DOHH2 (cell line): ENCODE results near the gene UBE2QL1.

Experiments
- H3F3A ChIP-seq: fragments of 200-600 bp; sonication (generic), shearing (Covaris generic); 2 replicates; pipeline ENCODE4 v1.6.0; 2016; ENCODE audit warnings: antibody characterized with exemption, mild to moderate bottlenecking; ENCODE audit not compliant: control insufficient read depth, insufficient read depth
- H3K27ac ChIP-seq: fragments of 200-600 bp; sonication (generic); 2 replicates; pipeline ENCODE4 v1.5.1; 2014; ENCODE audit warnings: low read depth, mild to moderate bottlenecking, low read length, moderate library complexity
- H3K27me3 ChIP-seq: fragments of 200-600 bp; sonication (generic); 2 replicates; pipeline ENCODE4 v1.6.1; 2014; ENCODE audit warnings: mild to moderate bottlenecking, low read length, mixed read lengths; ENCODE audit not compliant: control insufficient read depth
- H3K36me3 ChIP-seq: fragments of 200-600 bp; sonication (generic); 2 replicates; pipeline ENCODE4 v1.6.1; 2014; ENCODE audit warnings: mild to moderate bottlenecking, low read length, moderate library complexity, mixed read lengths; ENCODE audit not compliant: control insufficient read depth
- H3K4me1 ChIP-seq: fragments of 200-600 bp; sonication (generic); 2 replicates; pipeline ENCODE4 v1.6.1; 2014; ENCODE audit warnings: mild to moderate bottlenecking, low read length, mixed read lengths; ENCODE audit not compliant: control insufficient read depth
- H3K4me2 ChIP-seq: fragments of 200-600 bp; sonication (generic); 2 replicates; pipeline ENCODE4 v1.6.0; 2014; ENCODE audit warnings: mild to moderate bottlenecking, low read length, moderate library complexity
- H3K4me3 ChIP-seq: fragments of 200-600 bp; sonication (generic); 2 replicates; pipeline ENCODE4 v1.5.1; 2014; ENCODE audit warnings: mild to moderate bottlenecking, low read length, mixed read lengths
- H3K79me2 ChIP-seq: fragments of 200-600 bp; sonication (generic); 2 replicates; pipeline ENCODE4 v1.6.1; 2014; ENCODE audit warnings: mild to moderate bottlenecking, low read length, mixed read lengths; ENCODE audit not compliant: control insufficient read depth
- H3K9me2 ChIP-seq: fragments of 200-600 bp; sonication (generic); replicated peaks from 2 replicates; pipeline ENCODE4 v1.6.1; 2014; ENCODE audit warnings: mild to moderate bottlenecking, low read length, mixed read lengths; ENCODE audit not compliant: control insufficient read depth
- H3K9me3 ChIP-seq: fragments of 200-600 bp; sonication (generic); 2 replicates; pipeline ENCODE4 v1.6.1; 2014; ENCODE audit warnings: antibody characterized with exemption, low read length, mixed read lengths; ENCODE audit not compliant: control insufficient read depth, insufficient read depth
- H4K20me1 ChIP-seq: fragments of 200-600 bp; sonication (generic); 2 replicates; pipeline ENCODE4 v1.6.0; 2014; ENCODE audit warnings: low read depth, mild to moderate bottlenecking, antibody characterized with exemption, low read length, moderate library complexity; ENCODE audit not compliant: control insufficient read depth, insufficient read depth
- EZH2phosphoT487 ChIP-seq: fragments of 200-600 bp; sonication (generic); IDR thresholded peaks from 2 replicates; pipeline ENCODE4 v1.6.1; 2017; ENCODE audit warnings: borderline replicate concordance, mild to moderate bottlenecking, antibody characterized with exemption, low read length, moderate library complexity, mixed read lengths
- TF ChIP-seq, protein P1 (sequence below): fragments of 200-600 bp; sonication (generic); IDR thresholded peaks from one replicate; pipeline ENCODE4 v1.5.1; 2014; ENCODE audit warnings: antibody characterized with exemption, mild to moderate bottlenecking, low read depth, low read length; ENCODE audit not compliant: poor library complexity, severe bottlenecking

The UBE2QL1 gene

DNA sequence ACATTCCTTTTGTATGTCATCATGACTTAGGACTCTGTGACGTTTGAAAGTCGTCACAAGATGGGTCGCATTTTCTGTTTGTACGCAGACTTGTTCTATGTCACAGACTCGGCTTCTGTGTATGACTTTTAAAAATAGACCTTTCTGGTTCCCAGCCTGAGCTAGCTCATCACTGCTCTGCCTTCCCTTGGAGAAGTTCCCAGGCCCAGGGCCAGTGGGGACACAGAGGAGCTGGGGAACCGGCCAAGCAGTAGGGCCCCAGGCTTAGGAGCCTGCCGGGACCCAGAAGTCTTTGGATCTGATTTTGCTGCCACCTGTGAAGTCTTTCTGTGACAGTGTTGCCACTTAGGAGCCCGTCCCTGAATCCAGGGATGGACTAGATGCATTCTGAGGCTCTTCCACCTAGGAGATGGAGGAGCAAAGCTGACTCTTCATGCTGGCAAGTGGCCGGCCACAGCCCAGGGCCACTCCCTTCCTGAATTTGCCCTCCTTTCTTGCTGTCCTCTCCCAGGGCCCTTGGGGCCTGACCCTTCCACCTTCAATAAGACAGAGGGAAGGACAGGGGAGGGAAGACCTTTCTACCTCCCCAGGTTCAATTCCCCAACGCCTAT is 18.1 kb upstream of the UBE2QL1 start:
- Histone ChIP-seq H3K4me2 (no peak overlapping the region), H3K79me2 (no peaks in the 10 kb centered on the region), H3F3A (no peaks in the 10 kb centered on the region), H3K27ac (no peak overlapping the region), H3K9me3 (no peaks in the 10 kb centered on the region), H3K4me1 (no peaks in the 10 kb centered on the region), H3K9me2 (no peaks in the 10 kb centered on the region), H4K20me1 (no peaks in the 10 kb centered on the region), H3K27me3 (0 out of 2 replicates have a peak, but pooled peaks cover 2% of the 10 kb centered on the region), H3K4me3 (no peak overlapping the region), H3K36me3 (no peaks in the 10 kb centered on the region)
- TF ChIP-seq EZH2phosphoT487: no peak
- TF ChIP-seq, protein P1, sequence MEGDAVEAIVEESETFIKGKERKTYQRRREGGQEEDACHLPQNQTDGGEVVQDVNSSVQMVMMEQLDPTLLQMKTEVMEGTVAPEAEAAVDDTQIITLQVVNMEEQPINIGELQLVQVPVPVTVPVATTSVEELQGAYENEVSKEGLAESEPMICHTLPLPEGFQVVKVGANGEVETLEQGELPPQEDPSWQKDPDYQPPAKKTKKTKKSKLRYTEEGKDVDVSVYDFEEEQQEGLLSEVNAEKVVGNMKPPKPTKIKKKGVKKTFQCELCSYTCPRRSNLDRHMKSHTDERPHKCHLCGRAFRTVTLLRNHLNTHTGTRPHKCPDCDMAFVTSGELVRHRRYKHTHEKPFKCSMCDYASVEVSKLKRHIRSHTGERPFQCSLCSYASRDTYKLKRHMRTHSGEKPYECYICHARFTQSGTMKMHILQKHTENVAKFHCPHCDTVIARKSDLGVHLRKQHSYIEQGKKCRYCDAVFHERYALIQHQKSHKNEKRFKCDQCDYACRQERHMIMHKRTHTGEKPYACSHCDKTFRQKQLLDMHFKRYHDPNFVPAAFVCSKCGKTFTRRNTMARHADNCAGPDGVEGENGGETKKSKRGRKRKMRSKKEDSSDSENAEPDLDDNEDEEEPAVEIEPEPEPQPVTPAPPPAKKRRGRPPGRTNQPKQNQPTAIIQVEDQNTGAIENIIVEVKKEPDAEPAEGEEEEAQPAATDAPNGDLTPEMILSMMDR: no peak

DNA sequence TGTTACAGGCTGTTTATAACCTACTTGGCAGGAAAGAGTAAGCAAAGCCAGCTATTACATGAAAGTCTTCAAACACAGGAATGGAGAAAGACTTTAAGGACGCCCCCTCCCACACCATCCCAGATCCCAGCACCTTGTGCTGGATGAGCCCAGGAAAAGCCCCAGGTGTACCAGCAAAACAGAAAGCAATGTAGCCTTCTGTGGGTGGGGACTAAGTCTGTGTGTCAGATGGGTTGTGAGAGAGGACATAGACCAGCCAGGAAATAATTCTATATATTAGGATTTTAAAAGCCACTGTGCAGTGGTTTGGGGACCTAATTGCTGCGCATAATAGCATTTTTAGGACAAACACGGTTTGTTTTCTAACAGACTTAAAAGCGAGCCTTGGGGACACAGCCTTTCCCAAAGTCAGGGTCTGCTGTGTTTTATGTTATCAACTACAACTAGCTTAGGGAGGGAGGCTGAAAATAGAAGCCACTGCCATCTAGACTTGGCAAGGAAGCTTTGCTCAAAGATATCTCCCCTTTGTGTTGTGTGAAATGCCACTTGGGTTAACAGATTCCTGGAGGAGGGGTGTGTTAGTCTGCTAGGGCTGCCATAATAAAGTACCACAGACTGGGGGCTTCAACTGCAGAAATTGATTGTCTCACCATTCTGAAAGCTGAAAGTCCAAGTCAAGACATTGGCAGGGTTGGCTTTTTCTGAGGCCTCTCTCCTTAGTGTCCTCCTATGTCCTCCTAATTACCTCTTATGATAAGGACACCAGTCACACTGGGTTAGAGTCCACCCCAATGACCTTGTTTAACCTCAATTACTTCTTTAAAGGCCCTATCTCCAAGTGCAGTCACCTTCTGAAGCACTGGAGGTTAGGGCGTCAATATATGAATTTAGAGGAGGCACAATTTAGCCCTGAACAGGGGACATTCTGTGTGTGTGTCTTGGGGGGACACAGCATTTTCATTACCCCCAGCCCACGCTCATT is 17.2 kb upstream of the UBE2QL1 start:
- Histone ChIP-seq H3K36me3 (no peaks in the 10 kb centered on the region), H4K20me1 (no peaks in the 10 kb centered on the region), H3K4me1 (no peaks in the 10 kb centered on the region), H3K9me2 (no peaks in the 10 kb centered on the region), H3K79me2 (no peaks in the 10 kb centered on the region), H3K9me3 (no peaks in the 10 kb centered on the region), H3K4me2 (no peak overlapping the region), H3K27me3 (0 out of 2 replicates have a peak, but pooled peaks cover 2% of the 10 kb centered on the region), H3K27ac (no peak overlapping the region), H3F3A (no peaks in the 10 kb centered on the region), H3K4me3 (no peak overlapping the region)
- TF ChIP-seq EZH2phosphoT487: no peak
- TF ChIP-seq, protein P1: no peak

DNA sequence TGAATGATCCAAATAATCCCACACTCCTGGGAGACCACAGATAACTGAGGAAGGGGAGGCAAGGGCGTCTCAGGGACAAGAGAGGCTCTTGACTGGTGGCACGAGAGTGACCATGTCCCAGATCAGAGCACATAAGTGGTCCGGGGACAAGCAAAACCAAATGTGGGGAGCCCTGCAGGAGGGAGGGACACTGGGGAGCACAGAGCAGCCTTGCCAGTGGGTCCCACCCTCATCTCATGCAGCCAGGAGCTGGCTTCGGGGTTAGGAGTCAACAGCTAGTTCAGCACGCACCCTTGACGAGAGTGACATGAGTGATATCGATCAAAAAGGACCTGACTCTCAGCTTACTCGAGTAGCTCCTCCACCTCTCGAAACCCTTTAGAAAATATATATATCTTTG is 16.5 kb upstream of the UBE2QL1 start:
- Histone ChIP-seq H3F3A (no peaks in the 10 kb centered on the region), H3K9me2 (no peaks in the 10 kb centered on the region), H3K36me3 (no peaks in the 10 kb centered on the region), H3K27me3 (0 out of 2 replicates have a peak, but pooled peaks cover 2% of the 10 kb centered on the region), H3K4me2 (no peak overlapping the region), H3K27ac (no peak overlapping the region), H3K9me3 (no peaks in the 10 kb centered on the region), H3K4me1 (no peaks in the 10 kb centered on the region), H3K4me3 (no peak overlapping the region), H4K20me1 (no peaks in the 10 kb centered on the region), H3K79me2 (no peaks in the 10 kb centered on the region)
- no peak for TF ChIP-seq EZH2phosphoT487
- TF ChIP-seq, protein P1: no peak
